AG04449 (cell line): ENCODE results near the gene IQGAP2.

ENCODE experiments used
- CTCF ChIA-PET: fragments of 350-600 bp; formaldehyde crosslinking; extraction: SDS; loops from one replicate; lab custom pipeline; 2021; ENCODE audit warnings: antibody characterized with exemption; lab: Yijun Ruan, JAX
- POLR2A ChIA-PET: fragments of 400-600, 350-600 bp; formaldehyde crosslinking; extraction: SDS; loops from one replicate; lab custom pipeline; 2020; ENCODE audit warnings: antibody characterized with exemption, inconsistent platforms; lab: Yijun Ruan, JAX
- DNase-seq: peaks from one replicate; pipeline ENCODE4 v3.0.0-alpha.2; 2010; ENCODE audit warnings: low read depth, low spot score
- H3K4me3 ChIP-seq: 2 replicates; pipeline ENCODE4 v1.5.1; 2011; ENCODE audit warnings: low read depth, mild to moderate bottlenecking, control low read depth, low read length
- TF ChIP-seq, protein P1 (sequence below): IDR thresholded peaks from one replicate; pipeline ENCODE4 v1.5.1; 2011; ENCODE audit warnings: mild to moderate bottlenecking, moderate library complexity, low read length, control low read depth, inconsistent platforms; ENCODE audit not compliant: insufficient read depth; ENCODE audit errors: missing control alignments

Gene IQGAP2

DNA sequence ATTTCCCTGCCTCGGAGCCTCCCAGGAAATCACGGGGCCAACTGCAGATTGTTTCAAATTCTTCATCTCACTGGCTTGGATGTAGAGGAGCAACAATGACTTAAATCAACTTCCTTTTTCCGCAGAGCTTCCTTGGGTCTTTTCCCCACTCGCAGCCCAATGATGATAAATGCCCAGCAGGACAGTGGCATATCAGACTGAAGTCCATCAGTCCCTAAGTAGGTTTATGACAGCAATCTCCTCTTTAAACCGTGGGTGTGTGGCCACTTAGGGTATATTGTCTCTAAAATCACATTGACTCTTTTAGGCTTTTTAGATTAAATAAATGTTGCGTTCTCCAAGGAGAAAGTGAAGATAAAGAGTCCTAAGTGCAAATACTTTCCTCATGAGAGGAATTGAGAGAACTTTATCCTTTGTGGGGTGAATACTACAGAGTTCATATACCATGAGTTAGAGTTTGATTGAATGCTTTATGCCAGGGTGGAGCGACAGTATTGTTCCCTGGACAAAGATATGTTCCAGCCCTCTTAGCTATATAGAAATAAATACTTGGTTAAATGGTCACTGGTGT is 59.1 kb downstream of the IQGAP2 start:
- CTCF ChIA-PET = no interaction called here
- POLR2A ChIA-PET = no interaction called here
- TF ChIP-seq, protein P1, sequence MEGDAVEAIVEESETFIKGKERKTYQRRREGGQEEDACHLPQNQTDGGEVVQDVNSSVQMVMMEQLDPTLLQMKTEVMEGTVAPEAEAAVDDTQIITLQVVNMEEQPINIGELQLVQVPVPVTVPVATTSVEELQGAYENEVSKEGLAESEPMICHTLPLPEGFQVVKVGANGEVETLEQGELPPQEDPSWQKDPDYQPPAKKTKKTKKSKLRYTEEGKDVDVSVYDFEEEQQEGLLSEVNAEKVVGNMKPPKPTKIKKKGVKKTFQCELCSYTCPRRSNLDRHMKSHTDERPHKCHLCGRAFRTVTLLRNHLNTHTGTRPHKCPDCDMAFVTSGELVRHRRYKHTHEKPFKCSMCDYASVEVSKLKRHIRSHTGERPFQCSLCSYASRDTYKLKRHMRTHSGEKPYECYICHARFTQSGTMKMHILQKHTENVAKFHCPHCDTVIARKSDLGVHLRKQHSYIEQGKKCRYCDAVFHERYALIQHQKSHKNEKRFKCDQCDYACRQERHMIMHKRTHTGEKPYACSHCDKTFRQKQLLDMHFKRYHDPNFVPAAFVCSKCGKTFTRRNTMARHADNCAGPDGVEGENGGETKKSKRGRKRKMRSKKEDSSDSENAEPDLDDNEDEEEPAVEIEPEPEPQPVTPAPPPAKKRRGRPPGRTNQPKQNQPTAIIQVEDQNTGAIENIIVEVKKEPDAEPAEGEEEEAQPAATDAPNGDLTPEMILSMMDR = no peak
- H3K4me3 ChIP-seq = no peak overlapping the region
- no peak for DNase-seq

DNA sequence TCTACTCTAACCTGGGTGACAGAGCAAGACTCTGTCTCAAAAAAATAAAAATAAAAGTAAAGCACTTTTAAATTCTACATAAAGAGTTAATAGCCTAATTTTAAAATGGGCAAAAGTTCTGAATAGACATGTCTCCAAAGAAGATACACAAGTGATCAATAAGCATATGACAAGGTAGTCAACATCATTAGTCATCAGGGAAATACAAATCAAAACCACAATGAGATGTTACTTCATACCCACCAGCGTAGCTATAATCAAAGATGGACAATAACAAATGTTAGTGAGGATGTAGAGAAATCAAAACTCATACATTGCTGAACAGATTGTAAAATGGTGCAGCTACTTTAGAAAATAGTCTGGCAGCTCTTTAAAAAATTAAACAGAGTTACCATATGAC is 64.1 kb downstream of the IQGAP2 start:
- ChIA-PET POLR2A (no interaction called here), CTCF (no interaction called here)
- TF ChIP-seq, protein P1 = no peak
- DNase-seq = no peak
- H3K4me3 ChIP-seq = no peak overlapping the region

DNA sequence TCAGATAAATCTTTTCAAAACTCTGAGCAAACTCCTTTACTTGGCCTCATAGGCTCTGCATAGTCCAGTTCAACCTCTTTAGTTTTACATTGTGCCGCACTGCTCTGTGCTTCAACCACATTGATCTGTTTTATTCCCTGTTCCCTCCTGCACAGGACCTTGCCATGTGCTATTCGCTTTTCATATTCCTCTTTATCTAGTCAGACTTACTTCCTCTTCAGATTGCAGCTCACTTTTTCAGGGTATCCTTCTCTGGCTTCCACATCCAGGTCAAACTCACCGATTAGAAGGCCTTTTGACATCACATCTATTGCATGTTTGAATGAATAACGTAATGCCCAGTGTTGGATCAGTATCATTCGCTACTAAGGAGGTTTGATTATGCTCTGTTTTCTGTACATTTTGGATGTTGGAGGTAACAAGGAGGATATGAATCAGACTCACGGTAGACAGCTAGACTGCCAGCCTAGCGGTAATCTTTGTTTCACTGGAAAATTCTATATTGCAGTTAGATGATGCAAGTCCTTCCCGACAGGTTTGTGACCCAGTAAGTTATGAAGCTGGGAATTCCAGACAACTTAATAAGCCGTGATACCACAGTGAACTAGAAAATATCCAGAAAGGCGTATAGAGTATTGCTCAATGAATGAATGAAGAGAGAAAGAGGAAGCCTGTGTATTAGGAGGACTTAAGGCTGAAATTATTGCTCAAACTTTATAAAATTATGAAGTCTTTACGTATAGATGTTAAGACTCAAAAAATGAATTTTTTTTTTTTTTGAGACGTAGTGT is 65.7 kb downstream of the IQGAP2 start:
- TF ChIP-seq, protein P1 = no peak
- DNase-seq = no peak
- ChIA-PET CTCF (no interaction called here), POLR2A (no interaction called here)
- H3K4me3 ChIP-seq = no peak overlapping the region

DNA sequence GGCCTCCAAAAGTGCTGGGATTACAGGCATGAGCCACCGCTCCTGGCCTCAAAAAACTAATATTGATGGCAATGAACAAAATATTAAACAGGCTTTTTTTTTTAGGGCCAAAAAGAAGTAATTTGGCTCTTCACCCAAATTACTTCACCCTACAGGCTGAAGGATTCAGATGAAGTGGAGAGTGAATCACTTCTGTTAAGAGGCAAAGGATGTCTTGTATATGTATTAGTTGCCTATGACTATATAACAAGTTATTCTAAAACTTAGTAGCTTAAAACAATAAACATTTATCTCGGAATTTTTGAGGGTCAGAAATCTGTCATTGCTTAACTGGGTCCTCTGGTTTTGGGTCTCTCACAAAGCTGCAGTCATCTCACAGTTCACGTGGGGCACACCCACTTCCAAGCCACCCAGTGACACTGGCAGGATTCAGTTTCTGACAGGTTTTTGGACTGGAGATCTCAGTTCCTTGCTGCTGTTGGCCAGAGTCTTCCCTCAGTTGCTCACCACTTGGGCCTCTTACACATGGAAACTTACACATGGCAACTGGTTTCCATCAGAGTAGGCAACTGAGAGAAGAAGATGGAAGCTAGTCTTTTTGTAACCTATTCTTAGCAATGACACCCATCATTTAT is 66.7 kb downstream of the IQGAP2 start:
- no peak for DNase-seq
- TF ChIP-seq, protein P1 = no peak
- ChIA-PET POLR2A (no interaction called here), CTCF (no interaction called here)
- no peak overlapping the region for H3K4me3 ChIP-seq

DNA sequence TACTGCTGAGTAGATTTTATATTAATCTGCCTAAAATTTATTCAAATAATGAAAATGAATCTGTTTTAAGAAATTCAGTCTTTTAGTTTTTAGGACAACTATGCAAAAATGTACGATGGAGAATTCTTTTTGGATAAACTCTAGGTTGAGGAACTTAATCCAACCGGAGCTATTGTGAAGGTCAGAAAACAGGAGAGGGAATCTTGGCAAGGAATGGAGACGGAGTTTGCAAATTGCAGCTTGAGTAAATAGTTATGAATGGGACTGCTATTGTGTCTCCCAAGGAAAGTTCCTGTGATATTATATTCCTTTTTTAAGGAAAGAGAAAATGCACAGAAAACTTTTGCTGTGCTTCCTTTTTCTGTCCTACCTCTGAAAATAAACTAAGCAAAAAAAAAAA is 67.9 kb downstream of the IQGAP2 start:
- ChIA-PET CTCF (no interaction called here), POLR2A (no interaction called here)
- no peak for DNase-seq
- TF ChIP-seq, protein P1 = no peak
- no peak overlapping the region for H3K4me3 ChIP-seq

DNA sequence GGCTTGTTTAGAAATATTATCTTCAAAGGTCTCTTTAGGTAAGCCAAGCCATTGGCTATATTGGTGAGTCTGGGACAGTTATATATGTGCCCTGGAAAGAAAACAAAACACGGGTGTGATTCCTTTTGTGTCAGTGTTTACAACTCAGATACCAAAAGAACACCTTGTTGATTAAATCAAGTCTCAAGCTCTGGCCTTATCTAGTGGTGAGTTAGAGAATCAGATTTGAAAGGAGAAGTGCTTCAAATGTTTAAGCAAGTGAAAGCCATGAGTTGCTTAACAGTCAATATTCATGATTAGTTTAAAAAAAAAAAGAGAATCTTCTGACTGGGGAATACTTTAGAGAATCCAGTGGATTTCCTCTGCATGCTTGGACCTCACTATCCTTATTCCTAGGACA is 68.3 kb downstream of the IQGAP2 start:
- TF ChIP-seq, protein P1 = no peak
- no peak overlapping the region for H3K4me3 ChIP-seq
- CTCF ChIA-PET = no interaction called here
- POLR2A ChIA-PET = no interaction called here
- DNase-seq = no peak
